ENCODE results near the gene GPRC6A. TPM values are rescaled to one million over a fixed set of nuclear protein-coding genes. Genes with fewer than 3 reads are reported as not detected.
A peak's percentile ranks its signal among the peaks of the same experiment; 100 is the strongest.

The GPRC6A gene
- total RNA-seq, 1 donor from 2014 or later = not detected

DNA sequence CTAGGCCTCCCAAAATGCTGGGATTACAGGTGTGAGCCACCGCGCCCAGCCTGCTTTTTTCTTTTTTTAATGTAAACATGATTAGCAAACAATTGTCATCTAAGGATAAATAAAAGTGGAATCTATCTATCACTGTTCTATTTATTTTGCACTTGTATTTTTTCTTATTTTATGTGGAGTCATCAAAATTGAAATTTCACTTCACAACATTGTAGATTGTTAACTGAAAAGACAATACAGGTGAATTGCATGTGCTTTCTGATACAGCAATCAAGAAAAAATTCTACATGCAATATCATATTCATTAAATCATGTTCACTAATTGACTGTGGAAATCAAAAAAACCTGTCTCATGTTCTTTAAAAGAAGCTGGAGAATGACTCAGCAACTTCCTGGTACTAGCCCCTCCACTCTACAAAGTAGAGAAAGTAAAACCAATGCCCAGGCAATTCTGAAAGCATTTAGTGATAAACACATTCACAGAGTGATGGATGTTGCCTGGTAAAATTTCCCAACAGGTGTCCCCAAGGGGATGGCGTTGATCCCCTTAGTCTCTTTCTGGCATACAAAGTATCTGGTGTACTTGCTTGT is 37.5 kb upstream of the GPRC6A start:
- Histone ChIP-seq H3K27ac (no peak overlapping the region), H3K4me1 (no peaks in the 10 kb centered on the region), H3K36me3 (no peaks in the 10 kb centered on the region), H3K9me3 (no peaks in the 10 kb centered on the region), H3K4me3 (no peak overlapping the region), H3K27me3 (no peaks in the 10 kb centered on the region)
- intact Hi-C loops (cut with DNase I) = no loop called here
- TF ChIP-seq, protein P1, sequence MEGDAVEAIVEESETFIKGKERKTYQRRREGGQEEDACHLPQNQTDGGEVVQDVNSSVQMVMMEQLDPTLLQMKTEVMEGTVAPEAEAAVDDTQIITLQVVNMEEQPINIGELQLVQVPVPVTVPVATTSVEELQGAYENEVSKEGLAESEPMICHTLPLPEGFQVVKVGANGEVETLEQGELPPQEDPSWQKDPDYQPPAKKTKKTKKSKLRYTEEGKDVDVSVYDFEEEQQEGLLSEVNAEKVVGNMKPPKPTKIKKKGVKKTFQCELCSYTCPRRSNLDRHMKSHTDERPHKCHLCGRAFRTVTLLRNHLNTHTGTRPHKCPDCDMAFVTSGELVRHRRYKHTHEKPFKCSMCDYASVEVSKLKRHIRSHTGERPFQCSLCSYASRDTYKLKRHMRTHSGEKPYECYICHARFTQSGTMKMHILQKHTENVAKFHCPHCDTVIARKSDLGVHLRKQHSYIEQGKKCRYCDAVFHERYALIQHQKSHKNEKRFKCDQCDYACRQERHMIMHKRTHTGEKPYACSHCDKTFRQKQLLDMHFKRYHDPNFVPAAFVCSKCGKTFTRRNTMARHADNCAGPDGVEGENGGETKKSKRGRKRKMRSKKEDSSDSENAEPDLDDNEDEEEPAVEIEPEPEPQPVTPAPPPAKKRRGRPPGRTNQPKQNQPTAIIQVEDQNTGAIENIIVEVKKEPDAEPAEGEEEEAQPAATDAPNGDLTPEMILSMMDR (IDR thresholded peaks at IDR 0.05) = no peak
- DNase-seq (ENCODE audit: low spot score in 2 of 2) = no peak

- H3K27ac ChIP-seq = no peak overlapping the region
- no peak overlapping the region for H3K4me3 ChIP-seq
- no peaks in the 10 kb centered on the region for H3K36me3 ChIP-seq
- no peaks in the 10 kb centered on the region for H3K27me3 ChIP-seq
- intact Hi-C loops (cut with DNase I) = no loop called here
- TF ChIP-seq, protein P1 (IDR thresholded peaks at IDR 0.05) = no peak
- no peak for DNase-seq (ENCODE audit: low spot score in 2 of 2)
- no peaks in the 10 kb centered on the region for H3K4me1 ChIP-seq
- peaks cover 0 to 7% of the 10 kb centered on the region in 2 donors for H3K9me3 ChIP-seq
These were observed 30.4 kb upstream of the GPRC6A start for GRCh38 chr6:116859264-116859663.

- intact Hi-C loops (cut with DNase I) = no loop called here
- no peaks in the 10 kb centered on the region for H3K27me3 ChIP-seq
- H3K27ac ChIP-seq = no peak overlapping the region
- no peak for DNase-seq (ENCODE audit: low spot score in 2 of 2)
- H3K9me3 ChIP-seq = peaks cover 0 to 7% of the 10 kb centered on the region in 2 donors
- TF ChIP-seq, protein P1 (IDR thresholded peaks at IDR 0.05) = no peak
- H3K4me1 ChIP-seq = no peaks in the 10 kb centered on the region
- H3K4me3 ChIP-seq = no peak overlapping the region
- H3K36me3 ChIP-seq = no peaks in the 10 kb centered on the region
These were observed 29.2 kb upstream of the GPRC6A start for GRCh38 chr6:116858060-116858459.

DNA sequence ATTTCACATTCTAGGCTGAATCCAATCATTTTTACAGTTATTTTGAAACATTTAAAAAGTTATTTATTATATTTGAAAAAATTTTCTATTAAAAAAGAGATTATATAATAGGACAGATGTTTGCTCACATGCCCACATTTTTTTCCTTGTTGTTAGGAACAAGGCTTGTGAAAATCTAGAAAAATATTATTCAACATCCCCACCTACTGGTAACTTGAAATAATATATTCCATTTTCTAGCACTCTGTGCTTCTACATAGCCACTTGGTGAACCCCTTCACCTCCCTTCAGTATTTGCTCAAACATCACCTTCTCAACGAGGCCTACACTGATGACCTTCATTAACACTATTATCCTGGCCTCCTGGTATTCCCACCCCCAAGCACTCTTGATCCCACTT is 18.3 kb upstream of the GPRC6A start:
- H3K27ac ChIP-seq = no peak overlapping the region
- TF ChIP-seq, protein P1 (IDR thresholded peaks at IDR 0.05) = peak in 1 of 3 experiments; percentile 21
- H3K9me3 ChIP-seq = no peaks in the 10 kb centered on the region
- intact Hi-C loops (cut with DNase I) = no loop called here
- H3K4me1 ChIP-seq = no peaks in the 10 kb centered on the region
- H3K27me3 ChIP-seq = no peaks in the 10 kb centered on the region
- no peaks in the 10 kb centered on the region for H3K36me3 ChIP-seq
- no peak for DNase-seq (ENCODE audit: low spot score in 2 of 2)
- H3K4me3 ChIP-seq = no peak overlapping the region

GRCh38 chr6:116842459-116842858 is 13.6 kb upstream of the GPRC6A start:
- intact Hi-C loops (cut with DNase I) = no loop called here
- TF ChIP-seq, protein P1 (IDR thresholded peaks at IDR 0.05) = no peak
- Histone ChIP-seq H3K4me1 (no peaks in the 10 kb centered on the region), H3K27me3 (no peaks in the 10 kb centered on the region), H3K27ac (no peak overlapping the region), H3K36me3 (no peaks in the 10 kb centered on the region), H3K4me3 (no peak overlapping the region), H3K9me3 (no peaks in the 10 kb centered on the region)
- no peak for DNase-seq (ENCODE audit: low spot score in 2 of 2)

DNA sequence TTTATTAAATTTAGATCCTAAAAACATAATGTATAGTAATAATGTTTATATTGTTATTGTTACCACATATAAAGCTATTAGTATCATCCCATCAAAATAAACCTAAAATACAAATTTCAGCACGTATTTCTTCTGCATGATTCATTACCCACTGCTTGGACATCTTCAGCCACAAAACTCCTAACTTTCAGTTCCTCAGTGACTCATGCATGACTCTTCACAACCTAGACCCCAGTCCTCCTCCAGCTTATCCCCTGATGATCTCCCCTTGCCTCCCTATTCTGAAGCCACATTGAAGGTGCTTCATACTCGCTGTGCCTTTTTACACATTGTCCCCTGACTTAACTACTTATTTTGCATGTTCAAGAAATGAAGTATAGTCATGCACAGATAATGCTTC is 11.2 kb upstream of the GPRC6A start:
- Histone ChIP-seq H3K27me3 (no peaks in the 10 kb centered on the region), H3K4me3 (no peak overlapping the region), H3K4me1 (no peaks in the 10 kb centered on the region), H3K9me3 (no peaks in the 10 kb centered on the region), H3K36me3 (no peaks in the 10 kb centered on the region), H3K27ac (no peak overlapping the region)
- no peak for DNase-seq (ENCODE audit: low spot score in 2 of 2)
- intact Hi-C loops (cut with DNase I) = no loop called here
- TF ChIP-seq, protein P1 (IDR thresholded peaks at IDR 0.05) = no peak

Data from ascending aorta (tissue), 2 donors.